Mammary epithelial cell (primary cell): ENCODE data around the gene IRGQ.

Experiments used
- CTCF ChIP-seq, 2 donors: IDR thresholded peaks in 1 of 2; conservative IDR thresholded peaks in 1 of 2; 2 replicates each; pipeline ENCODE4 v1.5.1; 2011 to 2012; ENCODE audit warnings: inconsistent platforms in 2 of 2, low read length in 2 of 2, mild to moderate bottlenecking in 2 of 2, control low read depth in 1 of 2, low read depth in 1 of 2; ENCODE audit not compliant: insufficient read depth in 1 of 2; ENCODE audit errors: extremely low read depth in 1 of 2
- EZH2 ChIP-seq: IDR thresholded peaks from 2 replicates; pipeline ENCODE4 v1.6.1; 2012; ENCODE audit warnings: low read length, inconsistent platforms, borderline replicate concordance

GRCh38 chr19:43551399-43552197 lies 44.3 kb downstream of the IRGQ start:
- TF ChIP-seq CTCF (conservative IDR thresholded peaks at IDR 0.05 in 1 of 2, IDR thresholded peaks at IDR 0.05 in 1 of 2; ENCODE audit: extremely low read depth in 1 of 2, insufficient read depth in 1 of 2, low read depth in 1 of 2, low read length in 2 of 2) = no peak
- TF ChIP-seq EZH2 = no peak
